H1 (cell line): ENCODE measurements around the gene PCDHGA1. TPM values are rescaled to one million over a fixed set of nuclear protein-coding genes. Genes with fewer than 3 reads are reported as not detected.

ENCODE experiments used
- CTCF ChIA-PET: fragments of 300-600 bp; sonication (Branson Sonifier 250); formaldehyde crosslinking; loops from one replicate; lab custom pipeline; 2021; ENCODE audit not compliant: partially characterized antibody; lab: Charles Lee
- POLR2A ChIA-PET: fragments of 300-600 bp; sonication (Branson Sonifier 250); formaldehyde crosslinking; loops from one replicate; lab custom pipeline; 2021; ENCODE audit warnings: inconsistent platforms; ENCODE audit not compliant: partially characterized antibody; lab: Charles Lee
- DNase-seq, 2 experiments: peaks; one replicate each; pipeline versions ENCODE4 v3.0.0 to v3.0.0-alpha.2; 2010 to 2022; ENCODE audit warnings: low spot score in 2 of 2, low read depth in 1 of 2, mixed read lengths in 1 of 2
- FAIRE-seq: peaks from 2 replicates; lab custom pipeline; 2011; peaks lifted over from hg19 to GRCh38; lab: Jason Lieb, UNC
- H2AFZ ChIP-seq: 2 replicates; pipeline ENCODE4 v1.8.1; 2012; ENCODE audit warnings: low read length, inconsistent platforms
- H2AK5ac ChIP-seq: 2 replicates; pipeline ENCODE4 v1.6.1; 2013; ENCODE audit warnings: low read depth, low read length
- H2BK120ac ChIP-seq: replicated peaks from 2 replicates; pipeline ENCODE3; 2013; ENCODE audit warnings: low read depth, low read length, inconsistent platforms
- H2BK12ac ChIP-seq: 2 replicates; pipeline ENCODE4 v1.6.1; 2013; ENCODE audit warnings: low read depth, low read length
- H2BK15ac ChIP-seq: 2 replicates; pipeline ENCODE4 v1.6.1; 2013; ENCODE audit warnings: low read length
- H2BK20ac ChIP-seq: 2 replicates; pipeline ENCODE4 v1.6.1; 2013; ENCODE audit warnings: low read length
- H2BK5ac ChIP-seq: 2 replicates; pipeline ENCODE4 v1.6.1; 2013; ENCODE audit warnings: low read depth, low read length
- H3K14ac ChIP-seq: 2 replicates; pipeline ENCODE4 v1.6.1; 2013; ENCODE audit warnings: inconsistent platforms; ENCODE audit not compliant: insufficient read length
- H3K18ac ChIP-seq: 2 replicates; pipeline ENCODE4 v1.6.1; 2013; ENCODE audit warnings: low read length; ENCODE audit errors: extremely low read depth
- H3K23ac ChIP-seq: 2 replicates; pipeline ENCODE4 v1.6.1; 2013; ENCODE audit warnings: inconsistent platforms; ENCODE audit not compliant: insufficient read length
- H3K23me2 ChIP-seq: 2 replicates; pipeline ENCODE4 v1.6.1; 2013; ENCODE audit warnings: low read depth, low read length
- H3K27ac ChIP-seq: 2 replicates; pipeline ENCODE4 v1.6.1; 2011; ENCODE audit warnings: low read depth, low read length, inconsistent platforms
- H3K27me3 ChIP-seq, 4 experiments: replicated peaks in 1 of 4; 1 replicate in 1 of 4; 2 replicates in 3 of 4; pipeline versions ENCODE4 v1.6.1 to v1.8.1; 2011 to 2013; ENCODE audit warnings: low read length in 3 of 4, mild to moderate bottlenecking in 3 of 4, inconsistent platforms in 2 of 4, mixed read lengths in 2 of 4, moderate library complexity in 1 of 4; ENCODE audit not compliant: control insufficient read depth in 3 of 4, insufficient read depth in 3 of 4; ENCODE audit errors: extremely low read depth in 1 of 4
- H3K36me3 ChIP-seq, 4 experiments: 2 replicates each; pipeline versions ENCODE4 v1.6.1 to v1.8.1; 2011 to 2013; ENCODE audit warnings: mild to moderate bottlenecking in 4 of 4, low read length in 3 of 4, moderate library complexity in 2 of 4, control low read depth in 1 of 4, inconsistent platforms in 1 of 4; ENCODE audit not compliant: insufficient read depth in 4 of 4, control insufficient read depth in 2 of 4
- H3K4ac ChIP-seq: replicated peaks from 2 replicates; pipeline ENCODE3; 2013; ENCODE audit warnings: low read length, low read depth, mixed read lengths, inconsistent platforms; ENCODE audit not compliant: insufficient read length
- H3K4me1 ChIP-seq, 4 experiments: replicated peaks in 1 of 4; 1 replicate in 1 of 4; 2 replicates in 3 of 4; pipeline versions ENCODE4 v1.6.1 to v1.8.1; 2011 to 2013; ENCODE audit warnings: low read length in 3 of 4, inconsistent platforms in 2 of 4, mixed read lengths in 1 of 4; ENCODE audit not compliant: insufficient read depth in 4 of 4, control insufficient read depth in 3 of 4
- H3K4me2 ChIP-seq, 2 experiments: 2 replicates each; pipeline versions ENCODE4 v1.6.1 to v1.8.1; 2011 to 2013; ENCODE audit warnings: low read depth in 2 of 2, low read length in 2 of 2, control low read depth in 1 of 2, inconsistent platforms in 1 of 2, mild to moderate bottlenecking in 1 of 2; ENCODE audit not compliant: insufficient read depth in 1 of 2
- H3K4me3 ChIP-seq, 4 experiments: fragments of 200-600, 300-600 bp in 1 of 4; sonication (generic), shearing (Covaris generic), sonication (Bioruptor Twin) in 1 of 4; 2 replicates each; pipeline versions ENCODE4 v1.5.1 to v1.8.1; 2011 to 2016; ENCODE audit warnings: low read length in 4 of 4, low read depth in 3 of 4, control low read depth in 2 of 4, inconsistent platforms in 2 of 4, mild to moderate bottlenecking in 2 of 4, mixed read lengths in 1 of 4, moderate library complexity in 1 of 4; ENCODE audit not compliant: insufficient read depth in 2 of 4; ENCODE audit errors: extremely low read depth in 1 of 4
- H3K56ac ChIP-seq: replicated peaks from 2 replicates; pipeline ENCODE3; 2013; ENCODE audit warnings: low read depth, mild to moderate bottlenecking, mixed read lengths, low read length, inconsistent platforms; ENCODE audit not compliant: insufficient read length
- H3K79me1 ChIP-seq: 2 replicates; pipeline ENCODE4 v1.6.1; 2013; ENCODE audit warnings: low read depth, low read length, control low read depth
- H3K79me2 ChIP-seq, 2 experiments: 2 replicates each; pipeline versions ENCODE4 v1.6.1 to v1.8.1; 2012 to 2013; ENCODE audit warnings: low read length in 2 of 2, mild to moderate bottlenecking in 2 of 2, inconsistent platforms in 1 of 2; ENCODE audit not compliant: insufficient read depth in 2 of 2, control insufficient read depth in 1 of 2
- H3K9ac ChIP-seq, 4 experiments: replicated peaks in 1 of 4; 1 replicate in 1 of 4; 2 replicates in 3 of 4; pipeline versions ENCODE4 v1.6.1 to v1.8.1; 2011 to 2013; ENCODE audit warnings: low read depth in 3 of 4, low read length in 3 of 4, control low read depth in 2 of 4, mild to moderate bottlenecking in 2 of 4, moderate library complexity in 2 of 4, inconsistent platforms in 1 of 4; ENCODE audit errors: extremely low read depth in 1 of 4
- H3K9me3 ChIP-seq, 2 experiments: 2 replicates each; pipeline versions ENCODE4 v1.6.1 to v1.8.1; 2012 to 2013; ENCODE audit warnings: mild to moderate bottlenecking in 2 of 2, moderate library complexity in 2 of 2, control low read depth in 1 of 2, inconsistent platforms in 1 of 2, low read depth in 1 of 2, low read length in 1 of 2, mixed read lengths in 1 of 2; ENCODE audit not compliant: insufficient read depth in 2 of 2
- H4K20me1 ChIP-seq, 2 experiments: replicated peaks in 1 of 2; 2 replicates each; pipeline versions ENCODE3 to v1.8.1; 2011 to 2013; ENCODE audit warnings: inconsistent platforms in 2 of 2, low read length in 2 of 2, mild to moderate bottlenecking in 1 of 2; ENCODE audit not compliant: insufficient read depth in 2 of 2, control insufficient read depth in 1 of 2
- H4K5ac ChIP-seq: 2 replicates; pipeline ENCODE4 v1.6.1; 2013; ENCODE audit warnings: low read length, low read depth, mixed read lengths, inconsistent platforms; ENCODE audit not compliant: insufficient read length
- H4K8ac ChIP-seq: 2 replicates; pipeline ENCODE4 v1.8.0; 2013; ENCODE audit warnings: mild to moderate bottlenecking, moderate library complexity, low read length, inconsistent platforms; ENCODE audit not compliant: insufficient read depth; ENCODE audit errors: extremely low read depth
- H4K91ac ChIP-seq: replicated peaks from 2 replicates; pipeline ENCODE3; 2013; ENCODE audit warnings: low read length, mixed read lengths, inconsistent platforms; ENCODE audit not compliant: insufficient read length
- CBX8 ChIP-seq: fragments of 300-800, 300-1000 bp; sonication (generic); IDR thresholded peaks from 2 replicates; pipeline ENCODE4 v1.7.1; 2016; ENCODE audit warnings: low read depth, low read length, borderline replicate concordance
- CHD1 ChIP-seq: IDR thresholded peaks from 2 replicates; pipeline ENCODE4 v1.6.1; 2012; ENCODE audit warnings: low read depth, low read length, improper control_type of control experiment
- CREB1 ChIP-seq: IDR thresholded peaks from 2 replicates; pipeline ENCODE4 v1.6.1; 2012; ENCODE audit warnings: inconsistent platforms
- EP300 ChIP-seq, 2 experiments: IDR thresholded peaks; 1 replicate in 1 of 2; 2 replicates in 1 of 2; pipeline ENCODE4 v1.6.1; 2011 to 2012; ENCODE audit warnings: low read depth in 2 of 2, low read length in 2 of 2, mild to moderate bottlenecking in 2 of 2, borderline replicate concordance in 1 of 2, inconsistent platforms in 1 of 2, moderate library complexity in 1 of 2
- TBP ChIP-seq: IDR thresholded peaks from 2 replicates; pipeline ENCODE4 v1.6.1; 2011; ENCODE audit warnings: low read depth, low read length, improper control_type of control experiment
- WGBS, 2 experiments: shearing (Covaris generic) in 1 of 2; methylation state at CpG; one replicate each; pipeline versions ENCODE4 v1.1.6 to v1.1.7; 2013 to 2015; ENCODE audit warnings: low lambda C conversion rate in 2 of 2, mixed read lengths in 2 of 2, inconsistent platforms in 1 of 2, low coverage in 1 of 2, missing lambda C conversion rate in 1 of 2; ENCODE audit not compliant: insufficient replicate concordance in 2 of 2, insufficient coverage in 1 of 2, insufficient read length in 1 of 2; ENCODE audit errors: extremely low coverage in 1 of 2, missing lambda C conversion rate in 1 of 2; 5-methylcytosine and 5-hydroxymethylcytosine counted together
- polyA plus RNA-seq, 7 experiments: library from polyadenylated mRNA; depleted of rRNA in 3 of 7; stranded (reverse) in 5 of 7; unstranded in 2 of 7; fragments of >200 nt in 5 of 7; fragments of 200-250 nt in 2 of 7; gene quantifications; 1 replicate in 5 of 7; 2 replicates in 1 of 7; 4 replicates in 1 of 7; pipeline versions ENCODE4 v1.2.1 to v1.2.3, GENCODE V29; 2011 to 2013; ENCODE audit warnings: missing spikeins in 2 of 7, mixed read lengths in 2 of 7
- total RNA-seq: library from RNA; stranded (reverse); fragmentation: NEBNext Ultra II Directional; extraction: Animal tissue kit (Norgen Biotek cat#: 25700); gene quantifications from 2 replicates; pipeline ENCODE4 v1.2.1, GENCODE V29; 2021

PCDHGA1 gene
- total and polyA plus RNA-seq, 2 of the 8 experiments (the other 6 are each of a cell fraction or from before 2014, with no cell fraction given): 0.57 to 0.89 TPM

- no peak overlapping the region for H3K9ac ChIP-seq
These were observed 192.0 kb downstream of the PCDHGA1 start for GRCh38 chr5:141522301-141522700.

More at GRCh38 chr5:141522301-141522700, 192.0 kb downstream of the PCDHGA1 start:
- Histone ChIP-seq H2BK15ac (no peak overlapping the region), H2BK5ac (no peak overlapping the region), H2AK5ac (no peak overlapping the region), H3K56ac (no peak overlapping the region), H3K27me3 (no peaks in the 10 kb centered on the region), H3K4me3 (no peak overlapping the region), H2BK12ac (no peak overlapping the region), H3K23me2 (no peaks in the 10 kb centered on the region), H3K18ac (no peak overlapping the region), H3K4me2 (no peak overlapping the region), H4K5ac (no peak overlapping the region), H3K14ac (no peak overlapping the region), H3K9me3 (no peaks in the 10 kb centered on the region), H3K79me1 (no peaks in the 10 kb centered on the region), H2AFZ (no peak overlapping the region), H3K27ac (no peak overlapping the region), H3K36me3 (peaks cover 17 to 39% (median 32%) of the 10 kb centered on the region in 4 experiments), H4K91ac (no peak overlapping the region), H3K4me1 (peaks cover 2 to 15% (median 8%) of the 10 kb centered on the region in 4 experiments; a peak in 6 of 7 replicates), H3K79me2 (no peaks in the 10 kb centered on the region), H3K23ac (no peak overlapping the region), H3K4ac (no peak overlapping the region), H2BK120ac (no peak overlapping the region), H2BK20ac (no peak overlapping the region), H4K20me1 (no peaks in the 10 kb centered on the region), H4K8ac (no peak overlapping the region)
- DNase-seq (no peak), FAIRE-seq (no peak)
- ChIA-PET CTCF (interaction anchor here (0.8 to 50.9 kb wide), 23 partner anchors 11 to 387 kb away, joined by 3 to 1236 read pairs (median 4); partner anchors contain the start of genes PCDHB10, PCDHB11, PCDHB14 and PCDHB15), POLR2A (interaction anchor here (1.7 to 4.8 kb wide), 3 partner anchors 8 to 109 kb away, joined by 6 to 29 read pairs (median 6); partner anchors contain the start of gene PCDHGA10)
- WGBS, 2 experiments: no CpG with 5 or more reads among the region's 2 CpGs
- TF ChIP-seq CHD1: no peak
- no peak for TF ChIP-seq CREB1
- no peak for TF ChIP-seq TBP
- no peak for TF ChIP-seq EP300 (IDR thresholded peaks at IDR 0.05; ENCODE audit: borderline replicate concordance in 1 of 2, low read depth in 2 of 2, low read length in 2 of 2)
- no peak for TF ChIP-seq CBX8
